Measurements from ENCODE around the gene SHD.

GRCh38 chr19:4260613-4261191 is 18.4 kb upstream of the SHD start:
- no peak for TF ChIP-seq POLR2A (IDR thresholded peaks at IDR 0.05; ENCODE audit: low read depth, low read length)
- TF ChIP-seq POLR2AphosphoS5 (IDR thresholded peaks at IDR 0.05; ENCODE audit: low read depth, low read length) = no peak
